Neural cell (in vitro differentiated cells): Measurements from ENCODE around the gene SLC29A1. TPM values are rescaled to one million over a fixed set of nuclear protein-coding genes. Genes with fewer than 3 reads are reported as not detected.

Experiments used
- H2AFZ ChIP-seq: fragments of 200-600, 300-800 bp; sonication (generic), shearing (Covaris generic); 2 replicates; pipeline ENCODE4 v1.6.0; 2014; ENCODE audit warnings: low read depth, mild to moderate bottlenecking, antibody characterized with exemption, low read length, moderate library complexity
- H3F3A ChIP-seq: fragments of 200-600 bp; shearing (Covaris generic); 2 replicates; pipeline ENCODE4 v1.6.1; 2016; ENCODE audit warnings: mild to moderate bottlenecking, moderate library complexity, mixed read lengths, antibody characterized with exemption, low read length; ENCODE audit not compliant: insufficient read depth, poor library complexity, severe bottlenecking
- H3K27ac ChIP-seq: fragments of 200-600, 300-800 bp; sonication (generic), shearing (Covaris generic); 2 replicates; pipeline ENCODE4 v1.5.1; 2014; ENCODE audit warnings: mild to moderate bottlenecking, low read length, moderate library complexity
- H3K27me3 ChIP-seq: fragments of 300-800, 200-600 bp; sonication (generic), shearing (Covaris generic); 2 replicates; pipeline ENCODE4 v1.6.0; 2014; ENCODE audit warnings: mild to moderate bottlenecking, low read depth, low read length, moderate library complexity; ENCODE audit not compliant: insufficient read depth
- H3K36me3 ChIP-seq: fragments of 300-800, 200-600 bp; sonication (generic), shearing (Covaris generic); 2 replicates; pipeline ENCODE4 v1.5.1; 2014; ENCODE audit warnings: mild to moderate bottlenecking, antibody characterized with exemption, low read length, moderate library complexity; ENCODE audit not compliant: insufficient read depth
- H3K4me2 ChIP-seq: fragments of 300-800, 200-600 bp; sonication (generic), shearing (Covaris generic); 2 replicates; pipeline ENCODE4 v1.6.0; 2014; ENCODE audit warnings: mild to moderate bottlenecking, low read length
- H3K4me3 ChIP-seq: fragments of 300-800, 200-600 bp; sonication (generic), shearing (Covaris generic); 2 replicates; pipeline ENCODE4 v1.5.1; 2014; ENCODE audit warnings: mild to moderate bottlenecking, low read length, moderate library complexity
- H3K79me2 ChIP-seq: fragments of 200-600 bp; shearing (Covaris generic); replicated peaks from 2 replicates; pipeline ENCODE4 v1.6.0; 2014; ENCODE audit warnings: mild to moderate bottlenecking, low read length, moderate library complexity; ENCODE audit not compliant: insufficient read depth
- H3K9ac ChIP-seq: fragments of 300-800, 200-600 bp; sonication (generic), shearing (Covaris generic); 2 replicates; pipeline ENCODE4 v1.6.1; 2016; ENCODE audit warnings: mild to moderate bottlenecking, low read length, mixed read lengths
- H3K9me2 ChIP-seq: fragments of 200-600 bp; shearing (Covaris generic); 2 replicates; pipeline ENCODE4 v1.6.1; 2016; ENCODE audit warnings: mild to moderate bottlenecking, low read length, mixed read lengths; ENCODE audit not compliant: insufficient read depth
- H3K9me3 ChIP-seq: fragments of 200-600, 300-800 bp; sonication (generic), shearing (Covaris generic); 2 replicates; pipeline ENCODE4 v1.6.1; 2016; ENCODE audit warnings: mild to moderate bottlenecking, mixed run types, low read length, moderate library complexity, mixed read lengths
- H4K20me1 ChIP-seq: fragments of 200-600 bp; shearing (Covaris generic); 2 replicates; pipeline ENCODE4 v1.6.1; 2016; ENCODE audit warnings: mild to moderate bottlenecking, mixed run types; ENCODE audit not compliant: insufficient read depth
- EP300 ChIP-seq: fragments of 450-650 bp; conservative IDR thresholded peaks from 2 replicates; pipeline ENCODE4 v1.6.1; 2014; ENCODE audit warnings: antibody characterized with exemption, mild to moderate bottlenecking, moderate library complexity; ENCODE audit not compliant: poor library complexity, severe bottlenecking
- EZH2 ChIP-seq: fragments of 200-600, 300-800 bp; shearing (Covaris generic), sonication (generic); IDR thresholded peaks from 2 replicates; pipeline ENCODE4 v1.6.1; 2014; ENCODE audit warnings: antibody characterized with exemption, low read length, borderline replicate concordance, mild to moderate bottlenecking; ENCODE audit not compliant: insufficient read depth, poor library complexity, severe bottlenecking
- MXI1 ChIP-seq: fragments of 450-650 bp; conservative IDR thresholded peaks from 2 replicates; pipeline ENCODE4 v1.6.1; 2014; ENCODE audit warnings: antibody characterized with exemption, mild to moderate bottlenecking; ENCODE audit not compliant: poor library complexity, severe bottlenecking
- POLR2AphosphoS5 ChIP-seq: IDR thresholded peaks from 2 replicates; pipeline ENCODE4 v1.6.1; 2012
- RAD21 ChIP-seq: fragments of 450-650 bp; conservative IDR thresholded peaks from 2 replicates; pipeline ENCODE4 v1.6.1; 2014; ENCODE audit warnings: antibody characterized with exemption, mild to moderate bottlenecking, moderate library complexity
- REST ChIP-seq: IDR thresholded peaks from 2 replicates; pipeline ENCODE4 v1.6.1; 2012; ENCODE audit warnings: borderline replicate concordance
- SMC3 ChIP-seq: fragments of 450-650 bp; conservative IDR thresholded peaks from 2 replicates; pipeline ENCODE4 v1.6.1; 2014; ENCODE audit warnings: antibody characterized with exemption, mild to moderate bottlenecking, moderate library complexity; ENCODE audit not compliant: poor library complexity
- TAF1 ChIP-seq: IDR thresholded peaks from 2 replicates; pipeline ENCODE4 v1.6.1; 2012; ENCODE audit warnings: low read depth
- polyA plus RNA-seq: library from polyadenylated mRNA; depleted of rRNA; stranded (reverse); fragments of >200 nt; gene quantifications from 2 replicates; pipeline ENCODE4 v1.2.3, GENCODE V29; 2014
- TF ChIP-seq, protein P1 (sequence below): fragments of 450-650 bp; IDR thresholded peaks from 2 replicates; pipeline ENCODE4 v1.5.1; 2014; ENCODE audit warnings: antibody characterized with exemption, mild to moderate bottlenecking, moderate library complexity; ENCODE audit not compliant: poor library complexity, severe bottlenecking

SLC29A1 gene
- polyA plus RNA-seq, 1 donor from 2014 or later, result 18.9 TPM

DNA sequence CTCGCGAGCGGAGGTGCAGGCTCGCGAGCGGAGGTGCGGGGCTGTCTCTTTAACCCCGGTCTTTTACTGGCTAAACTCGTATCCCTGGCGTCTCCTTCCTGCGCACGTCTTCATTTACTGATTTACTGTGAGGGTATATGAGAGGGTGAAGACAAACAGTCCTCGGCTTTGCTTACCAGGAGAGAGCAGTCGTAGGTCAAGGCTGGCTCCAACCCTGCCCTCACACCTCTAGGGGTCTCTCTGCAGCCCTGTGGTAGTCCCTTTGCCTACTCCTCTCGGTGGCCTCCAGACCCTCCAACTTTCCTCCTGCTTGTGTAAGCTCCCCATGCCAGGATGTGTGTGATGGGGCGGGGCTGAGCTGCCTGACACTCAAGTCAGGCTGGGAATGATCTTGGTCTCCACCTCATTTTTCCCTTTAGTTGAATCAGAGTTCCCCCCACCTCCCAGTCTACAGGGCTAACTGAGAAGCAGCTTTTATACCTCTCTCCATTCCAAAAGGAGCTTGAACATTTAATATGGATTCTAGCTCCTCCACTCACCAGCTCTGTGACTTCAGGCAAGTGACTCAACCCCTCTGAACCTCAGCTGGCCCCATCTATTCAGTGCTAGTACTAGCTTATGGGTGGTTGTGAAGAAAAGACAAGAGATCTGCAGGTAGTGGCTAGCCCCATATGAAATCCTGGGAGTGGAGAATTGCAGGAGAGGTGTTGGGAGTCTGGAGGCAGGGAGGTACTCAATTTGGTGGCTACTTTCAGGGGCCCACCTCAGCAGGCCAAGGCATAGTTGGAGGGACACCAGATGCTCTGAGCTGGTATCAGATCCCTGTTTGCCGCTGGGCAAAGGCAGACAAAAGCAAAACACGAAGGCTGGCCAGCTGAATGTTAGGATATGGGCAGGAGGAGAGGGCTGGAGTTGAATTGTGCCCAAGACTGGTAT lies 902 bp downstream of the SLC29A1 start:
- Histone ChIP-seq H3K27ac (no peak overlapping the region), H3K4me3 (peak overlapping the region; percentile 77), H3K9ac (peak overlapping the region; percentile 55), H3K9me2 (no peaks in the 10 kb centered on the region), H3K27me3 (peaks cover 1% of the 10 kb centered on the region), H3F3A (no peaks in the 10 kb centered on the region), H4K20me1 (no peaks in the 10 kb centered on the region), H2AFZ (no peak overlapping the region), H3K4me2 (peak overlapping the region; percentile 80), H3K79me2 (peaks cover 3% of the 10 kb centered on the region), H3K9me3 (no peaks in the 10 kb centered on the region), H3K36me3 (no peaks in the 10 kb centered on the region)
- TF ChIP-seq POLR2AphosphoS5 (no peak), RAD21 (peak; percentile 27)
- TF ChIP-seq, protein P1, sequence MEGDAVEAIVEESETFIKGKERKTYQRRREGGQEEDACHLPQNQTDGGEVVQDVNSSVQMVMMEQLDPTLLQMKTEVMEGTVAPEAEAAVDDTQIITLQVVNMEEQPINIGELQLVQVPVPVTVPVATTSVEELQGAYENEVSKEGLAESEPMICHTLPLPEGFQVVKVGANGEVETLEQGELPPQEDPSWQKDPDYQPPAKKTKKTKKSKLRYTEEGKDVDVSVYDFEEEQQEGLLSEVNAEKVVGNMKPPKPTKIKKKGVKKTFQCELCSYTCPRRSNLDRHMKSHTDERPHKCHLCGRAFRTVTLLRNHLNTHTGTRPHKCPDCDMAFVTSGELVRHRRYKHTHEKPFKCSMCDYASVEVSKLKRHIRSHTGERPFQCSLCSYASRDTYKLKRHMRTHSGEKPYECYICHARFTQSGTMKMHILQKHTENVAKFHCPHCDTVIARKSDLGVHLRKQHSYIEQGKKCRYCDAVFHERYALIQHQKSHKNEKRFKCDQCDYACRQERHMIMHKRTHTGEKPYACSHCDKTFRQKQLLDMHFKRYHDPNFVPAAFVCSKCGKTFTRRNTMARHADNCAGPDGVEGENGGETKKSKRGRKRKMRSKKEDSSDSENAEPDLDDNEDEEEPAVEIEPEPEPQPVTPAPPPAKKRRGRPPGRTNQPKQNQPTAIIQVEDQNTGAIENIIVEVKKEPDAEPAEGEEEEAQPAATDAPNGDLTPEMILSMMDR, result peak; percentile 45

DNA sequence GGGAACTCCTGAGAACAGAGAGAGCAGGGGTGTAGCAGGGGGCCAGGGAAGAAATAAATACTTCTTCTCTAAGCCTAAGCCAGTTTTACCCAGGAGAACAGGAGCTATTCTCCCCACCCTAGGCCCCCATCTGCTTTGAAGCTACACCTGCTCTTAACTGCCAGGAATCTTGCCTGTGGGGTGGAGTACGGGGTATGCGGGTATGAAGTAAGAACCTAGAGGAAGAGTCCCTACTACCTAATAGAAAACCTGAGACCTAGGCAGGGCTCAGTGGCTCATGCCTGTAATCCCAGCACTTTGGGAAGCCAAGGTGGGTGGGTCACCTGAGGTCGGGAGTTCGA lies 1.5 kb downstream of the SLC29A1 start:
- Histone ChIP-seq H3F3A (no peaks in the 10 kb centered on the region), H3K4me2 (no peak overlapping the region), H4K20me1 (no peaks in the 10 kb centered on the region), H3K27me3 (no peaks in the 10 kb centered on the region), H3K79me2 (peaks cover 3% of the 10 kb centered on the region), H2AFZ (no peak overlapping the region), H3K9me3 (no peaks in the 10 kb centered on the region), H3K9me2 (no peaks in the 10 kb centered on the region), H3K36me3 (no peaks in the 10 kb centered on the region), H3K27ac (no peak overlapping the region), H3K9ac (no peak overlapping the region), H3K4me3 (peak overlapping the region; percentile 77)
- no peak for TF ChIP-seq MXI1
- TF ChIP-seq RAD21, result no peak
- TF ChIP-seq EZH2, result no peak
- TF ChIP-seq EP300, result no peak
- TF ChIP-seq, protein P1, result no peak
- no peak for TF ChIP-seq REST
- TF ChIP-seq SMC3, result no peak
- no peak for TF ChIP-seq POLR2AphosphoS5
- no peak for TF ChIP-seq TAF1
